GM18519 (cell line): Measurements from ENCODE around the gene SLC35B2.
"Not testable (repeated sequence)": the region's sequence is repeated elsewhere in the genome, so short reads cannot be mapped to it uniquely, and the experiment has no call there.

Experiments
- ATAC-seq: cut with Tn5 transposase; IDR thresholded peaks from one replicate; pipeline ENCODE4 v1.9.1; 2021; ENCODE audit warnings: mild to moderate bottlenecking, moderate library complexity; ENCODE audit not compliant: unreplicated experiment, low FRiP score

The SLC35B2 gene

GRCh38 chr6:44237021-44237812, 20.1 kb downstream of the SLC35B2 start:
- no peak for ATAC-seq

DNA sequence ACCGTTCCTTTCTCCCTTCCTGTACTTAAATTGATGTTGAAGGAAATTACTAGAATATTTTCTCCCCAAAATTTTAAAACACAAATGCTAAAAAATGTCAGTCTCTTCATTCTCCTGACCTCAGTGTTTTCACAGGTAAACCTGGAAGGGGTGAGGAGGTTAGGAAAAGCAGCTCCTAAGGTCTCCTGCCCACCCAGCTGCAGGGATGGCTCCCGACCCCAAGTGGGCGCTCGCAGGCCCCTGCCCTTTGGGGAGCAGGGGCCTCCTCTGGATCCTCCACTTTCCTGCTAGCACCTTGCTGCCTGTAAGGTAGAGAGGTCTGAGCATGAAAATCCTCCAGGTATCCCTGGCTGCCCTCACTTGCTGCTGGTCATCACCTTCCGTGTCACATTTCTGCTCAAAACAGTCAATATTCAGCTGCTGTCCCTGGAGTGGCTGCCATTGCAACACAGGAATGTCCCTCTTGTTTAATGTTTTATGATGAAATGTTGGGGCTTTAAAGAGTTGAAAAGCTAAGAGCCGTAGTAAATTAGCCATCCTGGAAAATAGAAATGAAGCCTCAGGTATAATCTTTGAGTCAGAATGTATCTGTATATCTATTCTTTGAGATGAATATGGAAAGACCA, 21.3 kb downstream of the SLC35B2 start:
- no peak for ATAC-seq

DNA sequence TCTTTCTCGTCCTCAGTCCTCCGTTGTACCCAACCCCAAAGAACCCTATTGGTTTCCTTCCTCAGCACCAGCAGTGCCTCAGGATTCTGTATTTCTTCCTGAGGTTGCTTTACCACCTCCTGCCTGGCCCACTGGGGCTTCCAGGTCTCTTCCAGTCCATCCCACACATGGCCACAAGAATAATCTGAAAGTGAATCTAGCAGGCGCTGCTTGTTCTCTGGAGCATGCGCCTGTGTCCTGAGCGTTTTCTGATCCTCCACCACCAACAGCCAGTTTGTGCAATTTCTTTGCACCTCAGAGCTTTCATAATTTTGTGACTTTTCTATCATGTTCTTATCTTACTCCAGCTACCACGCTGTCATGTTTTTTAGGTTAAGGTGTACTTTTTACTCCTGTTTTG, 22.1 kb downstream of the SLC35B2 start:
- no peak for ATAC-seq

GRCh38 chr6:44234101-44235025, 23.0 kb downstream of the SLC35B2 start:
- no peak for ATAC-seq

DNA sequence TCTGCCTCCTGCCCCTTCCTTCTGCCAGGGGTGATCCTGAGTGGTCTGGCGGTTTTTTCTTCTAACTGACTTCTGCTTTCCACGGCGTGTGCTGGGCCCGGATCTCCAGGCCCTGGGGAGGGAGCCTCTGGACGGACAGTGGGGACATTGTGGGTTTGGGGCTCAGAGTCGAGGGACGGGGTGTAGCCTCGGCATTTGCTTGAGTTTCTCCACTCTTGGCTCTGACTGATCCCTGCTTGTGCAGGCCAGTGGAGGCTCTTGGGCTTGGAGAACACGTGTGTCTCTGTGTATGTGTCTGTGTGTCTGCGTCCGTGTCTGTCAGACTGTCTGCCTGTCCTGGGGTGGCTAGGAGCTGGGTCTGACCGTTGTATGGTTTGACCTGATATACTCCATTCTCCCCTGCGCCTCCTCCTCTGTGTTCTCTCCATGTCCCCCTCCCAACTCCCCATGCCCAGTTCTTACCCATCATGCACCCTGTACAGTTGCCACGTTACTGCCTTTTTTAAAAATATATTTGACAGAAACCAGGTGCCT, 23.7 kb downstream of the SLC35B2 start:
- ATAC-seq: no peak

DNA sequence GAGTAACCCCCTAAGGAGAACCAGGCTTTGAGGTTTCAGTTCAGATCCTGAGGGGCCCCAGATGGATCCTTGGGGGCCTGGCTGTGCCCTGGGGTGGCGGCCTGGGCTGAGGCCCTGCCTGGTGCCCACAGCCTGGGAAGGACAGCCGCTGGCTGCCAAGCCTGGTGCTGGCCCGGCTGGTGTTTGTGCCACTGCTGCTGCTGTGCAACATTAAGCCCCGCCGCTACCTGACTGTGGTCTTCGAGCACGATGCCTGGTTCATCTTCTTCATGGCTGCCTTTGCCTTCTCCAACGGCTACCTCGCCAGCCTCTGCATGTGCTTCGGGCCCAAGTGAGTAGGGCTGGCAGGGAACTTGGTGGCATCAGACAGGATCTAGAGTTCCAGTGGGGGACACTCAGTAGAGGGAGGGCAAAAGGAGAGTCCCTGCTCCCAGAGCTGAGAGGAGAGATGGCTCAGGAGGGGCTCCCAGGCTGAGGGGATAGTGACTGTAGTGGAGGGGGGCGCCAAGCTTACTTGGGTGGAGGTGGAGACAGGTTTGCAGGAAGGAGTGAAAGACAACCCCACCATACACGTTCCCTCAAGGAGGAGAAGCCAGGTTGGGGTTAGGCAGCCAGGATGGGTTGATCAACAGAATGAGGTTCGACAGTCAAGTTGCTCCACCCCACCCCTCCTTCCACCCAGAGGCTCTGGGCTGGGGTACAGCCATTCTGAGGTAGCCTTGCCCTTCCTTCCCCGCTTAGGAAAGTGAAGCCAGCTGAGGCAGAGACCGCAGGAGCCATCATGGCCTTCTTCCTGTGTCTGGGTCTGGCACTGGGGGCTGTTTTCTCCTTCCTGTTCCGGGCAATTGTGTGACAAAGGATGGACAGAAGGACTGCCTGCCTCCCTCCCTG, 24.4 kb downstream of the SLC35B2 start:
- ATAC-seq: no peak

DNA sequence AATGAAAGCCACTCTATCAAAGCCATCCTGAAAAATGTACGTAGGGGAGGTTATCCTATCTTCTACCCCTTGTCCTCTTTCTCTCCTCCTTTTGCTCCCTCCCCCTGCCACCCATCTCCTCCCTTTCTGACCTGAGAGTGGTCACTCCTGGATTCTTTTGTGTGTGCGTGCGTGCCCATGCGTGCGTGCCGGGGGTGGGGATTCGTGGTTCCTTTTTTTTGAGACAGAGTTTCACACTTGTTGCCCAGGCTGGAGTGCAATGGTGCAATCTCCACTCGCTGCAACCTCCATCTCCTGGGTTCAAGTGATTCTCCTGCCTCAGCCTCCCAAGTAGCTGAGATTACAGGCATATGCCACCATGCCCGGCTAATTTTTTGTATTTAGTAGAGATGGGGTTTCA, 25.9 kb downstream of the SLC35B2 start:
- ATAC-seq: not testable (repeated sequence)

GRCh38 chr6:44230034-44230675, 27.2 kb downstream of the SLC35B2 start:
- ATAC-seq: no peak

- no peak for ATAC-seq
Measured at GRCh38 chr6:44229376-44230033, 27.8 kb downstream of the SLC35B2 start.

DNA sequence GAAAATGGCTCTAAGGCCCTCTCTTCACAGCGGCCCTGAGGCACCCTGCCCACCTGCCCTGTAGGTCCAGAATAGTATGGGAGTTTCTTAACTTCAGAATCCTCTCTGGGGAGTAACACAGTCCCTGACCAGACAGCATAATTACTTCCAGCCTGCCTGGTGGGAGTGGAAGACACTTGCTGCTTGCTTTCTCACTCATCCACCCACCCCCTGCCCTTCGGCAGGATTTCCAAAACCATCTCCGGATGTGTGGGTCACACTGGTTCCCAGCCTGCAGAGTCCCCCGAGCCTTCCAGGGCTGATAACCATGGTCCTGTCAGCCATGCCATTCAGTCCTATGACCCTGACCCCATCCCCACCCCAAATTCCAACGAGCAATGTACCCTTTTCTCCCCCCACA, 28.5 kb downstream of the SLC35B2 start:
- ATAC-seq: no peak

DNA sequence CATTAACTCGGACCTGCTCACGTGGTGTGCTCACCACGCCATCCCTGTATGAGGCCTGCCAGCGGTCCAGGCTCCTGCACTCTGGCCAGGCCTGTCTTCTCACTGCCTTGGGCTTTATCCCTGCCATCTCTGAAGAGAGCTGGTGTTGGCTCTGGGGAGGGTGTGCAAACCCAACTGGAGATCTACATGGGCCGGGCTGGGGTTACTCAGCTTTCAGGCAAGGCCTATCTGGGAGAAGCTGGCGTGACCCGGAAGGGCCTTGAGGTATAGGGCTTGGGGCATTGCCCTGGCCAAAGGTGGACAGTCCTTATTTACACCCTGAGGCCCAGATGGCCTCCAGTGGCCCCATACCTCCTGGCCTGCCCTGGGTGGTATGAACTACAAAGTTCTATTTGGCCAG, 28.9 kb downstream of the SLC35B2 start:
- no peak for ATAC-seq

DNA sequence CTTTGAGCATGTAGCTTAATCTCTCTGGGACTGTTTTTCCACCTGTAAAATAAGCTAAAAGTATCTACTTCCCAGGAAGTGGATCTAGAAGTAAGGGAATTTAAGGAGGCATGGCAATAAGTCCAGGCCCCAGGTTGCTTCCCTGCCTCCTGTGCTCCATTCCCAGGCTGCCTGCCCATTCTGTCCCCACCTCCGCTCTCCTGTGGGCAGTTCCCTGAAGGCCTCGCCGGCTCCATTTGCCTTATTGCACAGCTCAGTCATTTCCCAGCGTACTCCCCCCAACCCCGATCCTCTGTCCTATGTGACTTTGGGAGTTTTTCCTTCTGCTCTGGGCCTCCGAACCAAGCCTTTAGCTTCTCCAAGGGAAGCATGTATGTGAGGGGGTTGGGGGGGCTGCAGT, 29.3 kb downstream of the SLC35B2 start:
- ATAC-seq: no peak

DNA sequence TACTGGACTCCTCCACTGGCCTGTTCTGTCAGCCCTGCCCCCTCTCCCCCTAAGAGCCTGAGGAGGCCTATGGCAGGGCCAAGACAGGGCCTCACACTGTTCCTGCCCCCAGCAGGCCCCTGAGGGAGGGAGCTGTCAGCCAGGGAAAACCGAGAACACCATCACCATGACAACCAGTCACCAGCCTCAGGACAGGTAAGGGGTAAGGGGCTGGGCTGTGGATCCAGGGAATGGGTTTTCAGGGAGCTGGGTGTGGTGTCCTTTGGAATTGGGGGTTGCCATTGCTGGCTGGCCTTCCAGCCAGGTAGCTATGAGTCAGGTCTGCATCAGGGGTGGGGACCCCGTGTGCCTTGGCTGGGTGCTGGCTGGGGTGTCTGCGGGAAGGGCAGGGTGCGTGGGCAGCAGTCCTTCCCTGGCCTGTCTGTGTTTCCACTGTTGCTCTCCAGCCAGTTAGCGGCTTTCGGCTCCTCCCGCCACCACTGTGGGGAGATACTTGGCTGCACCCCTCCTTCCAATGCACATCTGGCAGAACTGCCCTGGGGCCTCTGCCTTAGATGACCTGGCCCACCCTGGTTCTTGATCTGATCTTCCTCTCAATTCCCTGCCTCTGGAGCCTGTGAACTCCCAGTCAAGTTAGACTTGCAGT, 30.1 kb downstream of the SLC35B2 start:
- no peak for ATAC-seq

GRCh38 chr6:44226368-44227147, 30.8 kb downstream of the SLC35B2 start:
- no peak for ATAC-seq

DNA sequence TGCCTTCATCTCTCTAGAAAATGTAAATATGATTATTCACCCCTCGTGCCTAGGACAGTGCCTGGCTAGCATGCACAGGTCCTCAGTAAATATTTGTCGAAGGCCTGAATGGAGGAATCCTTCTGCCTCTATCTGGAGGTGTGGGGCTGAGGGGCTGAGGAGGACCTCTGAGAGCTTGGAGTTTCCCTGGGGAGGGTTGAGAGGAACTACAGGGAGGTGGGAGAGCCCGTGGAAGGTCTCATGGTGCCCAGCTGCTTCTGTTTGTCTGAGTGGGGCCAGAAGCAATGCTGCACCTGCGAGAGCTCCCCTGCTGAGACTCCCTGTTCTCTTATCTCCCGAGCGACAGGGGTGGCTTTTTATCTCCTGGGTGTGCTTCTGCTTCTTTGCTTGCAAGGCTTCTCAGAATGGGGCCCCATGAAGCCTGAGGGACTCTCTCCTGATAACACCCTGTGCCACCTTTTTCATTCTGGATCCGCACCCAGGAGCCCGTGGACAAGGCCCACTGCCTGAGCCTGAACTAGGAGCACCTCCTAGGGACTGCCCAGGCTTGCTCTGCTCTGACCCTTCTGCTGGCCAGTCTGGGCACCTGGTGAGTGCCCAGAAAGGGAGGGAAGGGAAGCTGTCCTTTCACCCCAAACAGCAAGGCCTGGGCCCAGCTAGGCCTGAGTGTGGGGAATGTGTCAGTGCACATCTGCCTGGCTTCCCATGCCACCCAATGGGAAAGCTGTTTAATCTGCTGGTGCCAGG, 31.6 kb downstream of the SLC35B2 start:
- ATAC-seq: no peak

DNA sequence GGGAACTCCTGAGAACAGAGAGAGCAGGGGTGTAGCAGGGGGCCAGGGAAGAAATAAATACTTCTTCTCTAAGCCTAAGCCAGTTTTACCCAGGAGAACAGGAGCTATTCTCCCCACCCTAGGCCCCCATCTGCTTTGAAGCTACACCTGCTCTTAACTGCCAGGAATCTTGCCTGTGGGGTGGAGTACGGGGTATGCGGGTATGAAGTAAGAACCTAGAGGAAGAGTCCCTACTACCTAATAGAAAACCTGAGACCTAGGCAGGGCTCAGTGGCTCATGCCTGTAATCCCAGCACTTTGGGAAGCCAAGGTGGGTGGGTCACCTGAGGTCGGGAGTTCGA, 32.4 kb downstream of the SLC35B2 start:
- no peak for ATAC-seq
